Right kidney (tissue), 1 donor: ENCODE measurements around the gene CXCR6.

Source experiments
- DNase-seq: peaks from one replicate; pipeline ENCODE4 v3.0.0-alpha.2; 2016

The CXCR6 gene

DNA sequence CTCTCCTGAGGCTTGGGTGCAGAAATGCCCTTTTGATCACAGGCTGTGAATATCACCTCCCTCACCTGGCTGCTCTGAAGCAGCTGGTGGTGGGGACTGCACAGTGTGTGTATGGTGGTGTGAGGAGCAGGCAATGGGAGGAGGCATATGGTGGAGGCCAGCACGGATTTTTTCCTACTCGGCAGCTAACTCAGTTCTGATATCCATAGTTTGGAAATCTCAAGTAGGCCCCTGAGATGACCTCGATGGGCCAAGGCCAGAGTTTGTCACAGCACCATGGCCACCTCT lies 21.3 kb upstream of the CXCR6 start:
- no peak for DNase-seq

GRCh38 chr3:45922950-45923590 lies 20.2 kb upstream of the CXCR6 start:
- DNase-seq: no peak

GRCh38 chr3:45923755-45924154 lies 19.5 kb upstream of the CXCR6 start:
- DNase-seq: no peak

GRCh38 chr3:45927881-45928280 lies 15.4 kb upstream of the CXCR6 start:
- no peak for DNase-seq

DNA sequence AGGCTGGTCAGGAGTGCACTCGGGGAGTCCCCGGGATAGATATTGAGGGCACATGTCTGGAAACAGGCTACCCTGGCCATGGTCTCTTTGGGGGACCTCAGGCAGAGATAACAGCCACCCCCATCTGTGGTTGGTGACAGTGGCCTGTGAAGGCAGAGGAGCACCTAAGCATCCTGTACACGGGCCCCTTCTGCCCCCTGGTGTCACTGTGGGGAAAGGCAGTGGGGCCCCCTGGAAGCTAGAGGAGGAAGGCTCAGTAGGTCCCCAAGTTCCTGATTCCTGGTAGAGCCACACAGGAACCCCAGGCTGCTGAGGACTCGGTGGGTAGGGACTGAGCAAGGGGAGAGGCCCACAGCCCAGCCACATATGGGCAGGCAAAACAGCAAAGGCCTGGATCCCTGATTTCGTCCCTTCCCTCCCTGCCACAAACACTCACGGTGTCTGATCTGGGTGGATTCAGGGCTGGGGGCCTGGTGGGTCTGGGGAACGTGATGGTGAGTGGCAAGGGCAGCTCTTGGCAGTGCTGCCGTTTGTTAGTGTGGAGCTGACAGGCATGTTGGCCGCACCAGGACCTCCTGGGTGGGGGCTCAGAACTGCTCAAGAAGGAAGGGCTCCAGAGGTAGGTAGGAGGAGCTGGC lies 14.1 kb upstream of the CXCR6 start:
- DNase-seq: no peak

- DNase-seq: no peak
Measured at GRCh38 chr3:45931496-45931895, 11.8 kb upstream of the CXCR6 start.

DNA sequence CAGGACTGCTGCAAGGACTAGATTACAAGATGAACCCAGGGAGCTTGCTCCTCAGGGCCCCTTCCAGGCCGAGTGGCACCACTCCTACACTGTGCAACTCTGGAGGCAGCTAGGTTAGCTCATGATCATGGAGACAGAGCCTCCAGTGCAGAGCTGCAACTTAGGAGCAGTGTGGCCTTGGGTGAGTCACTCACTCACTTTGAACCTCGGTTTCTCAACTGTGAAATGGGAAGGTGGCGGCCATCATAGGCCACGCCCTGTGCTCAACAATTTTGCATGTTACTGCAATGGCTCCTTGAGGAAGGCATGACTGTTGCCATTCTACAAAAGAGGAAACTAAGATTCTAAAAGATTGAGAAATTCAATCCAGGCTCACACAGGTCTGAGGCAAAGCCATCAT lies 11.2 kb upstream of the CXCR6 start:
- no peak for DNase-seq

DNA sequence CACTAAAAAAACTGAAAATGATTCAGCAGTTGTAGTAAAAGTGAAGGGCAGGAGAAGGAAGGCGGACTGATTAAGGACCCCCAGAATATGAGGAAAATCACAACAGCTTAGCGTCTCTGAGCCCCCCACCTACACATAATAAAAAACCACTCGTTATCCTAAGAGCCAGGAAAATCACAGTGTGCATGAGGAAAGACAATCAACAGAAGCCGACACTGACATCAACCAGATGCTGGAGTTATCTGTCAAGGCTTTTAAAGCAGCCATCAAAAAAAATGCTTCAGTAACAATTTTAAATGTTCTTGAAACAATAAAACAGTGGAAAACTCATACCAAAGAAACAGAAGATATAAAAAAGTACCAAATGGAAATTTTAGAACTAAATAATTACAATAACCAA lies 9.7 kb upstream of the CXCR6 start:
- DNase-seq: no peak

- DNase-seq: no peak
Measured at GRCh38 chr3:45936261-45936660, 7.0 kb upstream of the CXCR6 start.

DNA sequence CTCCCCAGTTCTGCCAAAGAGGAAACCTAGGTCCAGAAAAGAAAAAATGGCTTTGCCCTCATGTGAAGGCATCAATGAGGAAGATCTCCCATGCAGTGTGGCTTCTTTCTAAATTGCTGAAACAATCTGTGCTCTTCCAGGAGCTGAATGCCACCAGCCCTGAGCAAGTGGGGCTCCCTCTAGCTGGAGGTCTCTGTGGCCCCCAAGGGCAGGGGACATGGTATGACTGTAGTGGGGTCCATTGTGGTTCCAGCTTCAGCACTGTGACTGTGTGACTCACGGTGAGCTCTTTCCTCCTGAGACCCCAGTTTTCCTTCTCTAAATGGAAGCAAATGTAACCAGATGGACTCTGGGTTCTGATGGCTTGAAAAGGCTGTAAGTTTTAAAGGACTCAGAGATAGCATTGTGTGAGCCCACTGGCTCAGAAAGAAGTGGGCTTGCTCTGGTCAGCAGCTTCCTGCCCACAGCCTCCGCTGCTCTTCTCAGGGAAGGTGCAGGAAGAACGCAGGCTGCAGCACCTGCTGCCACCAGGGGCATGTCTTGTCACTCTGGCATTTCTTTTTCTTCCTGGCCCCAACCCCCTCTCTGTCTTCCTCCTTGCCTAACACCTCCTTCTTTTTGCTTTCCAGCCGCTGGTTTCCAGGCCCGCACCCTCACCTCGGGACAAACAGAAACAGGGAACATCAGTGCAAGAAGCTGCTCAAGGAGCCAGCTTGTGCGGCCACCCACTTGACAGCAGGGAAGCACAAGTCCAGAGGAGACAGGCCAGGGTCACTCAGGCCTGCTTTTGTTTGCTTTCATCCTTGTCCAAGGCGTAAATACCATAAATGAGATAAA lies 5.8 kb upstream of the CXCR6 start:
- no peak for DNase-seq

GRCh38 chr3:45938043-45938435 lies 5.2 kb upstream of the CXCR6 start:
- no peak for DNase-seq

DNA sequence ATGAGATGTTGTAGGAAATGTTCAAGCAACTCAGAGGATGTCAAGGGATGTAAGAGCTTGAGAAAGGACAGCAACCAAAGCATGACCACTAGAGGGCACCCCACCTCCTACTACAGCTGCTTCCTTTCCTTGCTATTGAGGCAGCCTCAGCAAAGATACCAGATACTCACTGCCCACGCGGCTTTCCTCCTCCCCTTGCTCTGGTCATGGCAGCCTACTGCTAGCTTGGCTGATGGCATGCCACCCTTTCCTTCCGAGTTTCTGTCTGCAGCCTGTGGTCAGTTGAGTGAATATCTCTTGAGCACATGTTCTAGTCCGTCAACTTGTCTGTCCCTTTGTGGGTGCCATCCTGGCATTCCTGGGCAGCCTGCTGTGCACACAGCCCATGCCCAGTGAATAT lies 4.4 kb upstream of the CXCR6 start:
- DNase-seq: peak; percentile 29

DNA sequence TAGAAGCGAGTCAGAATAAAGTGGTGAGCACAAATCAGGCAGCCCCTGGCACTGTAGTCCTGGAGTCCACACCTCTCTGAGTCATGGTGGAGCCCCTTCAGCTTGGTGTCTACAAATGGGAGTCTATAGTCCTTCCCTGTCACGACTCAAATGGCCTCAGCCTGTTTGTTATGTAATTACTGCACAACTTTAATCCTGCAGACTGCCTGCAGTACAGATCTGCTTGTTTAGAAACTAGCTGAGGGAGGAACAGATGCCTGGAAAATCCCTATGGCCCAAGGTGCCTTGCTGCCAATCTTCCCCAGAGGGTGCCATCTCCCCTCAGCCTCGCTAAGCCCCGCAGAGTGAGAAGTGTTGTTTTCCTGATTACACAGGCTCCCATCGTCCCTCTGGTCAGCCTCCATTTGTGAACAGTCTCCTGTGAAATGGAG lies 3.9 kb upstream of the CXCR6 start:
- DNase-seq: no peak

- no peak for DNase-seq
Measured at GRCh38 chr3:45940004-45940780, 3.1 kb upstream of the CXCR6 start.

GRCh38 chr3:45940781-45941365 lies 2.4 kb upstream of the CXCR6 start:
- no peak for DNase-seq

DNA sequence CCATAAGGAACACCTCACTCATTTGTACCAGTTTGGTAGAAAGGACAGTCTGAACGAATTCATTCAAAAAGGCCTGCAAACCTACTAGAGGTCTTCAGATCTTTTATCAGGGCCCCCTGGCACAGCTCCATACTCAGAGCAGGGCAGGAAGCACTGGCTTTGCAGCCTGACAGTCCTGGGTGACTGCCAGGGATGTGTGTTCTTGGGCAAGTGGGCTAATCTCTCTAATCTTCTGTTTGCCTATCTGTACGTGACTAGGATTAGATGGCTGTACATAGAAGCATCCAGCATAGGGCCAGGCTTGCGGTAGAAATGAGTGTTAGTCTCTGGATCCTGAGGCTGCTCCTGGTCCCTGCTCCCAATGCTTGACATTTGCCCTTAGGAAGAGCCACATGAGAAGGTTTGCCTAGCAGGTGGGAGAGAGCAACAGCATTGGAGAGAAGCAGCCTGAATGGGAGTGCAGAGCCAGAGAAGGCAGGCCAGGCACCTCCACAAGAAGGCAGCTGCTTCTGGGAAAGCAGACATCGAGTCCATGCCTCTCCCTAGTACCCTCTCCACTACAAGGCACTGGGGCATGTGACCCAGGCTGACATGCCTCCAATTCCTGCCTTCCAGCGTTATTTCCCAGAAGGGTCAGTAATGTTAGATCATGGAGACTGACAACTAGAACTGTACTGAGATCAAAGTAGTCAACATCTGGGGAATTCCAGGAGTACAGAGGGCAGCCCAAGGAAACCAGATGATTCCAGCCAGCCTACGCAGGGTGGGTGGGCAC lies 1.0 kb upstream of the CXCR6 start:
- no peak for DNase-seq

- DNase-seq: no peak
Measured at GRCh38 chr3:45944830-45945620, 1.8 kb downstream of the CXCR6 start.

- no peak for DNase-seq
Measured at GRCh38 chr3:45946307-45946706, 3.0 kb downstream of the CXCR6 start.

- no peak for DNase-seq
Measured at GRCh38 chr3:45946875-45947274, 3.6 kb downstream of the CXCR6 start.

DNA sequence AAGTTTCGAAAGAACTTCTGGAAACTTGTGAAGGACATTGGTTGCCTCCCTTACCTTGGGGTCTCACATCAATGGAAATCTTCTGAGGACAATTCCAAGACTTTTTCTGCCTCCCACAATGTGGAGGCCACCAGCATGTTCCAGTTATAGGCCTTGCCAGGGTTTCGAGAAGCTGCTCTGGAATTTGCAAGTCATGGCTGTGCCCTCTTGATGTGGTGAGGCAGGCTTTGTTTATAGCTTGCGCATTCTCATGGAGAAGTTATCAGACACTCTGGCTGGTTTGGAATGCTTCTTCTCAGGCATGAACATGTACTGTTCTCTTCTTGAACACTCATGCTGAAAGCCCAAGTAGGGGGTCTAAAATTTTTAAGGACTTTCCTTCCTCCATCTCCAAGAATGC lies 4.1 kb downstream of the CXCR6 start:
- DNase-seq: no peak

- no peak for DNase-seq
Measured at GRCh38 chr3:45948311-45948781, 5.1 kb downstream of the CXCR6 start.
